ENCODE measurements around the gene RAB23.

DNA sequence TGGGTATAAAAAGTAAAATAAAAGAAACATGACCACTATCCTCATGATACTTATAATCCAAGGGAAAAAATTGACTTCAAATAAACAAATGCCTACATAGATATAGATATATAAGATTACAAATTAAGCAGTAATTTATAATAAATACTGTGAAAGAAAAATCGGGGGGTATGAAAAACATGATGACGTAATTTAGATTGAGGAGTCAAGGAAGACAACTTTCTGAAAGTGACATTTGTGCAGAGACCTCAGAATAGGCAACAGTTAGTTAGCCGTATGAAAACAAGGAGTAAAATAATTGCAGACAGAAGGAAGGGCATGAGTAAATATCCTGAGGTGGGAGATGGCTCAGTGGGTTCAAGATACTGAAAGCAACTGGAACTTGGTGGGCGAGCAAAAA is 28.2 kb upstream of the RAB23 start:
- TF ChIP-seq, protein P1, sequence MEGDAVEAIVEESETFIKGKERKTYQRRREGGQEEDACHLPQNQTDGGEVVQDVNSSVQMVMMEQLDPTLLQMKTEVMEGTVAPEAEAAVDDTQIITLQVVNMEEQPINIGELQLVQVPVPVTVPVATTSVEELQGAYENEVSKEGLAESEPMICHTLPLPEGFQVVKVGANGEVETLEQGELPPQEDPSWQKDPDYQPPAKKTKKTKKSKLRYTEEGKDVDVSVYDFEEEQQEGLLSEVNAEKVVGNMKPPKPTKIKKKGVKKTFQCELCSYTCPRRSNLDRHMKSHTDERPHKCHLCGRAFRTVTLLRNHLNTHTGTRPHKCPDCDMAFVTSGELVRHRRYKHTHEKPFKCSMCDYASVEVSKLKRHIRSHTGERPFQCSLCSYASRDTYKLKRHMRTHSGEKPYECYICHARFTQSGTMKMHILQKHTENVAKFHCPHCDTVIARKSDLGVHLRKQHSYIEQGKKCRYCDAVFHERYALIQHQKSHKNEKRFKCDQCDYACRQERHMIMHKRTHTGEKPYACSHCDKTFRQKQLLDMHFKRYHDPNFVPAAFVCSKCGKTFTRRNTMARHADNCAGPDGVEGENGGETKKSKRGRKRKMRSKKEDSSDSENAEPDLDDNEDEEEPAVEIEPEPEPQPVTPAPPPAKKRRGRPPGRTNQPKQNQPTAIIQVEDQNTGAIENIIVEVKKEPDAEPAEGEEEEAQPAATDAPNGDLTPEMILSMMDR (IDR thresholded peaks at IDR 0.05), result no peak
- TF ChIP-seq POLR2A (IDR thresholded peaks at IDR 0.05), result no peak
